ENCODE data around the gene TMEM187. TPM values are rescaled to one million over a fixed set of nuclear protein-coding genes. Genes with fewer than 3 reads are reported as not detected.

Gene TMEM187
- total RNA-seq, 2 experiments from 2014 or later: 1.4 to 4.5 TPM

DNA sequence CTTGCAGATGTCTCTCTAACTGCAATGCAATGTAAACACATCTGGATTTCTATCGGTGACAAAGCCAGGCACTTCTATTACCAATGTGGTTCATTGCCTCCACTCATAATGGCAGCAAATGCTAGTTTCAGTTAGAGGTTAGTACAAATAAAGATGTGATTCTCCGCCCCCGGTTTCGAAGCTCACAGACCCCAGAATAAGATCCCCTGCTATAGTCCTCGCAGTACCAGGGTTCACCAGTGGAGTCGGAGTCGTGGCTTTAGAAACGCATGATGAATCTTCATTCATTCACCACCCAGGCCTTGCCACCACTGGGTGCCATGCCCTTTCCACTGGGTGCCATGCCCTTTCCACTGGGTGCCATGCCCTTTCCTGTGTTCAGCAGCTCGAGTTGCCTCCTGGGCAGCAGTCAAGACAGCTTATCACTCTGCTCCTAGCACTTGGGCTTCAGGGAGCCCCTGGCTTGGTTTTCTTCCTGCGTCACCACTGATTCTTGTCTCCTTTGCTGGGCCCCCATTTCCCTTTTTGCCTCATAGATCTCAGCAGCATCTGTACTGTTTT is 34.2 kb upstream of the TMEM187 start:
- Histone ChIP-seq H3K9me3 (ENCODE audit: low read length) (no peaks in the 10 kb centered on the region), H4K20me1 (ENCODE audit: insufficient read depth, low read length) (no peaks in the 10 kb centered on the region), H3K9me2 (ENCODE audit: insufficient read depth, low read length) (no peaks in the 10 kb centered on the region), H3K4me2 (ENCODE audit: low read length) (no peak overlapping the region), H2AFZ (ENCODE audit: low read length) (no peak overlapping the region), H3K4me3 (ENCODE audit: low read depth, low read length, poor library complexity, severe bottlenecking) (no peak overlapping the region), H3K4me1 (ENCODE audit: insufficient read depth, low read length, poor library complexity, severe bottlenecking) (peaks cover 10% of the 10 kb centered on the region), H3K36me3 (ENCODE audit: insufficient read depth, low read length) (no peaks in the 10 kb centered on the region), H3K79me2 (ENCODE audit: insufficient read depth, low read depth, low read length) (peaks cover 5% of the 10 kb centered on the region; the same call in 1 of the 2 replicates), H3K27ac (ENCODE audit: low read depth, low read length, poor library complexity, severe bottlenecking) (no peak overlapping the region)
- CTCF ChIA-PET (ENCODE audit: unreplicated experiment): no interaction called here
- no peak for DNase-seq (ENCODE audit: low spot score)
- BruUV-seq (replicated peaks): no TSS peak
- TF ChIP-seq EZH2phosphoT487 (IDR thresholded peaks at IDR 0.05; ENCODE audit: borderline replicate concordance, low read depth, low read length): no peak
- TF ChIP-seq, protein P1, sequence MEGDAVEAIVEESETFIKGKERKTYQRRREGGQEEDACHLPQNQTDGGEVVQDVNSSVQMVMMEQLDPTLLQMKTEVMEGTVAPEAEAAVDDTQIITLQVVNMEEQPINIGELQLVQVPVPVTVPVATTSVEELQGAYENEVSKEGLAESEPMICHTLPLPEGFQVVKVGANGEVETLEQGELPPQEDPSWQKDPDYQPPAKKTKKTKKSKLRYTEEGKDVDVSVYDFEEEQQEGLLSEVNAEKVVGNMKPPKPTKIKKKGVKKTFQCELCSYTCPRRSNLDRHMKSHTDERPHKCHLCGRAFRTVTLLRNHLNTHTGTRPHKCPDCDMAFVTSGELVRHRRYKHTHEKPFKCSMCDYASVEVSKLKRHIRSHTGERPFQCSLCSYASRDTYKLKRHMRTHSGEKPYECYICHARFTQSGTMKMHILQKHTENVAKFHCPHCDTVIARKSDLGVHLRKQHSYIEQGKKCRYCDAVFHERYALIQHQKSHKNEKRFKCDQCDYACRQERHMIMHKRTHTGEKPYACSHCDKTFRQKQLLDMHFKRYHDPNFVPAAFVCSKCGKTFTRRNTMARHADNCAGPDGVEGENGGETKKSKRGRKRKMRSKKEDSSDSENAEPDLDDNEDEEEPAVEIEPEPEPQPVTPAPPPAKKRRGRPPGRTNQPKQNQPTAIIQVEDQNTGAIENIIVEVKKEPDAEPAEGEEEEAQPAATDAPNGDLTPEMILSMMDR (conservative IDR thresholded peaks at IDR 0.05; ENCODE audit: low read length): no peak
- intact Hi-C loops (cut with micrococcal nuclease; ENCODE audit: unreplicated experiment): no loop called here
- POLR2A ChIA-PET: interaction anchor here (2.6 kb wide), 1 partner anchor 9 kb away, joined by 8 read pairs; no protein-coding TSS in a partner anchor

DNA sequence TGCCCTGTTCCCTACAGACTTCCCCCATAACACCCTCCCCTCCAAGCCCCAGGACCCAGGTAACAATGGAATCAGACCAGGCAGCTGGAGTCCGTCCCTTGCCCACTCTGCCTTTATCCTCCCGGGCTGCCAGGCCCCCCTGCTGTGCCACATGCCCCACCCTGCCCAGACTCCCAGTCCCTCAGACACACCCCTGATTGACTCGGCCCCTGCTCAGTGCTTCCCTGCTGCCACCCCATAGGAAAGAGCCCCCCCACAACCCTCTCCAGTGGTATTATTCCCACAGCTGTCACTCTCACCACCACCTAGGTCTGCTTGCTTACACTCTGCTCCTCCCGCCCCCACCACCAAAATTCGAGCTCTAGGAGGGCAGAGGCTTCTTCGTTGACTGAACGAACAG is 33.0 kb upstream of the TMEM187 start:
- intact Hi-C loops (cut with micrococcal nuclease; ENCODE audit: unreplicated experiment): no loop called here
- H2AFZ ChIP-seq (ENCODE audit: low read length): no peak overlapping the region

More for the DNA sequence above, 33.0 kb upstream of the TMEM187 start:
- Histone ChIP-seq H3K4me3 (ENCODE audit: low read depth, low read length, poor library complexity, severe bottlenecking) (no peak overlapping the region), H3K4me1 (ENCODE audit: insufficient read depth, low read length, poor library complexity, severe bottlenecking) (peaks cover 16% of the 10 kb centered on the region), H3K36me3 (ENCODE audit: insufficient read depth, low read length) (no peaks in the 10 kb centered on the region), H3K79me2 (ENCODE audit: insufficient read depth, low read depth, low read length) (no peaks in the 10 kb centered on the region), H4K20me1 (ENCODE audit: insufficient read depth, low read length) (no peaks in the 10 kb centered on the region), H3K9me2 (ENCODE audit: insufficient read depth, low read length) (no peaks in the 10 kb centered on the region), H3K4me2 (ENCODE audit: low read length) (no peak overlapping the region), H3K9me3 (ENCODE audit: low read length) (no peaks in the 10 kb centered on the region), H3K27ac (ENCODE audit: low read depth, low read length, poor library complexity, severe bottlenecking) (no peak overlapping the region)
- TF ChIP-seq, protein P1 (conservative IDR thresholded peaks at IDR 0.05; ENCODE audit: low read length): no peak
- no peak for TF ChIP-seq EZH2phosphoT487 (IDR thresholded peaks at IDR 0.05; ENCODE audit: borderline replicate concordance, low read depth, low read length)
- ChIA-PET POLR2A (interaction anchor here (2.6 kb wide), 1 partner anchor 11 kb away, joined by 8 read pairs; no protein-coding TSS in a partner anchor), CTCF (ENCODE audit: unreplicated experiment) (no interaction called here)
- no TSS peak for BruUV-seq (replicated peaks)
- DNase-seq (ENCODE audit: low spot score): no peak
